Stimulated activated CD8-positive, alpha-beta memory T cell treated with anti-CD3 and anti-CD28 coated beads, Interleukin-2, amount 100 ng/mL, for 48 hours (primary cell): ENCODE measurements around the gene YPEL4.
A peak's percentile ranks its signal among the peaks of the same experiment; 100 is the strongest.

Source experiments
- DNase-seq, 2 donors: peaks; one replicate each; pipeline ENCODE4 v3.0.0-alpha.2; 2020; ENCODE audit warnings: low read depth in 2 of 2

Gene YPEL4

GRCh38 chr11:57650739-57651090, 1.0 kb upstream of the YPEL4 start:
- DNase-seq: no peak

DNA sequence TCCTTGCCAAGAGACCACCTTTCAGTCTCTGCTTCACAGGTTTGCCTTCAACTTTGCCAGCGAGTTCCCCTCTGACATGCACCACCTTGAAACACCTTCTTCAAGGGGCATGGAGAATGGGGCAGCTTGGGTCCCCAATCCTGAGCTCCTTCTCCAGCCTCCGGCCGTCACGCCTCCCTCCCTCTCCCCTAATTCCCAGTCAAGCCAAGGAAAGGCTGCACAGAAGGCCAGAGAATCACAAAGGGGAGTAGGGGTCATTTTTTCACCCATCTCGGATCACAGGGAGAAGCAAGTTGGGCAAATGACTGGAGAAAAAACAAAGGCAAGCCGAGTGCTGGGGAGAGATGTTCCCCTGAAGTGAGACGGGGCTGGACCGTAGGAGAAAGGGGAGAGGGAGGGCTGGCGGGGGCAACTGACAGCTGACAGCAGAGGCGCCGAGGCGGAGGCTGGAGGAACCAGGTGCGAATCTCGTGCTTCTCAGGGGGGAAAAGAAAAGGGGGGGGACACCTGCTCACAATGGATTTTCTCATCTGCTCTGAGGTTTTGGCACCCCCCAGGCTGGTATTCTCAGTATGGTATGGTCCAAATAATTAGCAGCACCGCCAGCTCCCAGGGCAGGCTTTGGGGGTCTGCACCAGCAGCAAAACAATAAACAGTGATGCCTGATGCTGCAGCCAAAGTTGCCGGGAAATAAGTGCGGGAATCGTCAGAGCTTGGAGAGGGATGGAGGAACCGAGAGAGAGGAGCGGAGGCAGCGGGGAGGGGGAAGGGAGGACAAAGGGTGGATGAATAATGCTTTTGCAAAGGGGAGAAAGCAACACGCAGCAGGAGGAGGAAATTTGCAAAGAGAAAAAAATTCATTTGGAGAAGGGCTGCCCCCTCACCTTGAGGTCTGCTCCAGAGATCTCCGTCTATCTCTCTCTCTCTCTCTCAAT, 644 bp downstream of the YPEL4 start:
- DNase-seq: no peak

- no peak for DNase-seq
Observed at GRCh38 chr11:57647960-57648800, 1.5 kb downstream of the YPEL4 start.

DNA sequence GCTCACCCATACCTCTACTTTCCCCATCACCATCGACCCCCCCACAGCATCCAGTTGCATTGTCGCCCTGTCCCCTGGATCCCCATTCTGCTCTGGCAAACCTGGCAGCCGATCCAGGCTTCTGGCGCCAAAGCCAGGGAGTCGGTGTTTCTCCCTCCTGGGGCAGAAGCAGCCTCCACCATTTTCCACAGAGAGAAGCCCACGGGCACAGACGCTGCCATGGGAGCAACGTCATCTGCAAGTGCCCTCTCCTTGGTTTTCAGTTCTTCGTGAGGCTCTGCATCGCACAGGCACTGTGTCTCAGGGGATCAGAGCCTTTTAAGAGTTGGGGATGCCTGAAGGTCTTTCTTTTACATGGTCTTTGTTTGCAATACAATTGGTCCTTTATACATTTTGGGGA, 2.3 kb downstream of the YPEL4 start:
- no peak for DNase-seq

DNA sequence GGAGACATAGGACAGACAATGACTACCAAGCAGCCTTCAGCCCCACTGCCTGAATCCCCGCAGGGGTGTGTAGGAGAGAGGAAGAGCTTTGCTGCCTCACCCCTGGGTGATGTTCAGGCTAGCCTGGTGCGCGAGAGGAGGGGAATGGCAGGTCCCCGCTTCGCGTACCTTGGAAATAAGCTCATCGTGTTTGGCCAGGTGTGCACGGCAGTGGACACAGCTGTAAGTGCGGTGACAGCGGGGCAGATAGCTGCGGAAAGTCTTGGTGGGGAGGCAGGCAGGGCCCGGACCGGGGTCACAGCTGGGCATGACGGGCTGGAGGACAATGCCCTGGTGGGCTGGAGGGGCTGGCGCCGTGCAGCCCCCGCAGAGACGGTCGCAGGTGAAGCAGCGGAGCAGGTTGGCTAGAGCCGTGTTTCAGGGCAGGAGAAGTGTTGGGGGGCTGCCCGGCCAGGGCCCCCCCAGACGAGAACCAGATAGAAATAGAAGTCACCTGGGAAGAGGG, 2.9 kb downstream of the YPEL4 start:
- no peak for DNase-seq

DNA sequence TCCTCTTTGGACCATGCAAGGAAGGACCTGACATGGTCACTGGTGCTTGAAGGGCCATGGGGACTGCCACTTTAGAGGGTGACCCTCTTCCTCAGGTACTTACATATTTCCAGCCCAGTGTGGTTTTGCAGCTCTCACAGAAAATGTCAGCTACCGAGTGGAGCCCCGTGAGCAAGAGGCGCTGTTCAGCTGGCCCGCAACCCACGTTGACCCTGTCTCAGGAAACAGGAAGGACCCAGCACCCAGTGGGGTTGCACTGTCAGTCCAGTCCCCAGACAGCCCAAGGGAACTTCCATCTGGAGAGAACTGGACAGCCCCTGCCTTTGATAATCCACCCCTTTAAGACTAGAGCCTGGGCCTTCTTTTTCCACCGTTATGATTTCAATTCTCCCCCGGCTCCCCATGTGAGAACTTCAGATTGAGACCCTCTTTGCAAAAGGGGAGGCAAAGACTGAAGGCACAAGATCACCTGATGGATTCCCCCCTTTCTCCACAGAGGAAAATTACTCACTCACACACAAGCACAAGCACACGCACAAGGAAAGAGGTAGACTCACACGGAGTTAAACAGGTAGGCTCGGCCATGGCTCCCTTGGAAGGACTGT, 3.4 kb downstream of the YPEL4 start:
- DNase-seq: no peak

GRCh38 chr11:57645689-57646085, 4.0 kb downstream of the YPEL4 start:
- no peak for DNase-seq

DNA sequence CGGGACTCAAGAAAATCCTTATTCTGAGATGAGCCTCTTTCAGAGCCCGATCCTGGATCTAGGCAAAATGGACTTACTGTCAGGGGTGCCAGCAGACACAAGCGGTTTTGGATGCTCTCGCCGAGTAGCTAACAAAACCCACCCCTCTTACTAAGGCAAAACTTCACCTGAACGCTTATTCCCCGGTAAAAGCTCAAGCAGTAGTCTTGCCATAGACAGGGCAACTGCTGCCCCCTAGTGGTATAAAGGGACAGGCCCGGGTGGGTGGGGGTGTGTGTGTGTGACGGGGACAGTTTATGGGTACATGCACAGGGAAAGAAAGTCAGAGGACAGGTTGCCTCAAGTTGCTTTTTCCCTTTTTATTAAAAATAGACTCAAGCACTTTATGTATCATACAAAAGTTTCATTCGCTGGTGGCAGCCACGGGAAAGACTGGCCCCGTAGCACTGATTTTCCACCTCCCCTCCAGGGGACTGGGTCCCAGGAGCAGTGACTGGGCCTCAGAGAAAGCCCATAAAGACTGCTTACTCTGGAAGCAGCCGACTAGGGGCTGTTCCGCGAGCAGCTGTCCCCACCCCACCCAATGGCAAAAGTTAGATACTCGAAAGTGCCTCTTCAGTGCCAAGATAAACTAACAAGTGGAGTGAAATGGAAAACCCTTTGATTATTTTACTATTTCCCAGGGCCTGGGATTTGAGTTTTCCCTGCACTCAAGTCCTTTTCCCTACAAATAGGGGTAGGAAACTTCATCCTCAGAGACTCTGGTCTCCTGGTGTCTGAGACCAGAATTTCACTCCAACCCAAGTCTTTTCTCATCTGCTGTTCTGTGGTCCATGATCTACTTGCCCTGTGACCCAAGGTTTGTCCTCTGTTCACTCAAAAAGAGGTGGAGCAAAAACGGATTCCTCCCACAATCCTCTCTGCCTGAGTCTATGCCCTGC, 4.7 kb downstream of the YPEL4 start:
- DNase-seq: peak; percentile 76 to 79

GRCh38 chr11:57643802-57644201, 5.9 kb downstream of the YPEL4 start:
- no peak for DNase-seq

DNA sequence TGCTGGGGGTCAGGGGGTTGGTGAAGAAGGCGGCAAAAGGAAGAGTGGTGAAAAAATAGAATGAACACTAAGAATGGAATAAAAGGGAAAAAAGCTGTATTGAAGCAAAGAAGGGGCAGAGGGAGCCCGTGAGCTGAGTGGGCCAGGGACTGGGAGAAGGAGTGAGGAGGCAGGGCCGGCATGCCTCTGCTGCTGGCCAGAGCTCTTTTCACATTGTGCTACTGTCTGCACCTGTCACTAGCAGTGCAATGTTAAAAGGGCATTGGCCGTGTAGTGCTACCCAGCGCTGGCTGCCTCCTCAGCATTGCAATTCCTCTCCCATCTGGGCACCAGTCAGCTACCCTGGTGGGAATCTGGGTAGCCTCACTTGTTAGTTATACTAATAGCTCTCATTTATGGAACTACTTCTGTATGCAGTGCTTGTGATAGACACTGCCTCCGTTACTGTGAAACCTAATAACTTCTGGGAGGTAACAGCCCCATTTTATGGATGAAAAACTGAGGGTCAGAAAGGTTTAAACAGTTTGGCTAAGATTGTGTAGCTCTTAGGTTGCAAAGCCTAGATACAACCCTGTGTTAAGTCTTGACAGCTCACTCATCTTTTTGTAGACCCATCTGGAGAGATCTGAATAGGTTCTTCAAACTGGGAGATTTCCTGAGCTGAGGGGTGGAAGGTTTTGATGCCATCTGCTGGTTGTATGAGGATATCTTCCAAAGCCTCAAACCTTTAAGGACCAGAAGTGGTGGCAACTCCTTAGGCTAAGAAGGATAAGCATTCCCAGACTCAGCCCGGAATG, 8.5 kb downstream of the YPEL4 start:
- no peak for DNase-seq

DNA sequence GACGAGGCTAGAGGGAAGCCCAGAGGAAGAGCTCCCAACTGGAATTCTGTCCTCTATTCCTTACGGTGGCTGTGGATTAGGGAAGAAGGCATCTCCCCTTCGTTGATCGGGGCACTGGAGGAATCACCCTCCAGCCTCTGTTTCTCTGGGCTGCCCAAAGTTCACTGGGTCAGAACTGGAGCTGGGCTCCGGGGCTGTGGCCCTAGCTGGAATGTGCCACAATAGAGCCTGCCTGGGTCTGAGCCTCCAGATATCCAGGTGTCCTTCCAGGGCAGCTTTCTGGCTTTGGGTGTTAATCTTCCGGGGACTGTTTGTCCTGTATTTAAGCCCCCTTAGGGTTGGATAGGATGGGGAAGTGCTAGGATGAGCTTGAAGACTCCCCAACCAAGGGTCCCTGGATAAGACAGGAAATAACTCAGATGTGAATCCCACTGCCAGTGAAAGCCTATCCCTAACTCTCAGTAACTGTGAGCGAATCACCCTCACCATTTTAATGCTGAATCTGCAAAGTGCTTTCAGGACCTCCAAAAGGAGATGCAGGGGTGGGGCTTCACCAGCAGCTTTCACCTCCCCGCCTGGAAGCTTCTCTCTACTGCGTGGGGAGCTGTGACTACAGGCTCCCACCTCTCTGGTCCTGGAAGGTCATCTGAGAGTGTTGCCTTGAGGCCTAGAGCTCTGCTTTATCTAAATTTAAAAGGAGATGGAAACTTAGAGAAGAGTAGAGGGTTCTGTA, 9.5 kb downstream of the YPEL4 start:
- DNase-seq: no peak

DNA sequence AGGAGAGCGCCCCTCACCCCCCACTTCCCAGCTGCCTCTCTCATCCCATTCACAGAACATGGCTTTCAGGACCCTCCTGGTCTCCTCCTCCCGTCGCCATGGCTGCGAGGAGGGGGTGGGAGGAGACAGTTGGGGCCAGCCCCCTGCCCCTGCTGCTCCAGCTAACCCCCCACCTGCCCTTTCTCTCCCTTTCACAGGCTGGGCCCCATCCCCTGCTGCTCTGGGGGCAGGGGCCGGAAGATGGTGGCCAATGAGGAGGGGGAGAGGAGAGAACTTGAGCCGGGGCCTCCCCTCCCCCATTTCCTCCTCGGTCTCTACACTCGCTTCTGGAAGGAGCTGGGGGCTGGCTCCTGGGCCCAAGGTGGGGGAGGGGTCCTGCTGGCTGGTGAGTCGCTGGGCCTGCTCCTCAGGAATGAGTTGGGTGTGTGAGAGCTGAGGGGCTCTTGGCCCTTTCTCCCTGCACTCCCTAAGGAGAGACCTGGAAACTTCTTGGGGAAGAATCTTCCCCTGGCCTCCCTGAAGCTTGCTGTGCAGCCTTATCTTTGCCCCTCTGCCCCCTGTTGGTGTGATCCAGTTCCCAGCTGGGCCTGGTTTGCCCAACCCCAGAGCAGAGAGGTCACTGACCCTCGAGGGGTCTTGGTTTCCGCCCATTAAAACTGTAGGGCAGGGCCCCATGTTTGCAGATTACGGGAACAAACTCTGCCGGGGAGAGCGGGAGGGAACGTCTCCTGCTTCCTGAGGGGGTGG, 10.2 kb downstream of the YPEL4 start:
- no peak for DNase-seq

- DNase-seq: no peak
Observed at GRCh38 chr11:57638811-57639320, 10.8 kb downstream of the YPEL4 start.

GRCh38 chr11:57638005-57638781, 11.5 kb downstream of the YPEL4 start:
- DNase-seq: no peak

- no peak for DNase-seq
Observed at GRCh38 chr11:57637626-57638004, 12.1 kb downstream of the YPEL4 start.

DNA sequence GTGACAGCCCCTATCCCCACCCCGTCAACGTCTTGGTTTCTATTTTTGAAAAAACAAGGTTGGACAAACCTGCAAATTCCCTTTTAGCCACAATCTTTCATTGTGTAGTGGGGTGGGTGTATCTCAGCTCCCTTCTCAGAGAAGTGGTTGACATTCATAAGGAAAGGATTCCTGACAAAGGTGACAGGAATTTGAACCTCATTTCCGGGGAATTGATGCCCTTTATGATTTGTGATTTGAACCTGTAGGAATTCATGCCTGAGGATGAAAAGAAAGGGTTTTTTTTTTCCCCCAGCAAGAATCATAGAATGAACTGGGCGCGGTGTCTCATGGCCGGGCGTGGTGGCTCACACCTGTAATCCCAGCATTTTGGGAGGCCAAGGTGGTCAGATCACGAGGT, 14.5 kb downstream of the YPEL4 start:
- no peak for DNase-seq

- DNase-seq: no peak
Observed at GRCh38 chr11:57634311-57634710, 15.4 kb downstream of the YPEL4 start.
